HEK293T (cell line): ENCODE data around the gene TFF1.

Experiments
- CTBP1 ChIP-seq: fragments of 450-650 bp; IDR thresholded peaks from 2 replicates; pipeline ENCODE4 v1.6.1; 2016; ENCODE audit warnings: borderline replicate concordance
- ELF4 ChIP-seq: fragments of 450-650 bp; IDR thresholded peaks from 2 replicates; pipeline ENCODE4 v1.6.1; 2017; ENCODE audit warnings: antibody characterized with exemption
- FOXA1 ChIP-seq: fragments of 450-650 bp; IDR thresholded peaks from 2 replicates; pipeline ENCODE4 v1.6.1; 2016; ENCODE audit warnings: mild to moderate bottlenecking
- FOXM1 ChIP-seq: fragments of 450-650 bp; IDR thresholded peaks from 2 replicates; pipeline ENCODE4 v1.6.1; 2017; ENCODE audit warnings: mild to moderate bottlenecking, borderline replicate concordance
- NFRKB ChIP-seq: fragments of 450-650 bp; IDR thresholded peaks from 2 replicates; pipeline ENCODE4 v1.6.1; 2016; ENCODE audit warnings: mild to moderate bottlenecking, moderate library complexity
- PKNOX1 ChIP-seq: fragments of 450-650 bp; IDR thresholded peaks from 2 replicates; pipeline ENCODE4 v1.6.1; 2016
- SP1 ChIP-seq: fragments of 450-650 bp; IDR thresholded peaks from 2 replicates; pipeline ENCODE4 v1.6.1; 2017
- TARDBP ChIP-seq: fragments of 450-650 bp; IDR thresholded peaks from 2 replicates; pipeline ENCODE4 v1.6.1; 2016
- ZNF384 ChIP-seq: fragments of 450-650 bp; IDR thresholded peaks from 2 replicates; pipeline ENCODE4 v1.6.1; 2016

GRCh38 chr21:42382915-42383314 is 16.6 kb upstream of the TFF1 start:
- TF ChIP-seq NFRKB (no peak), ZNF384 (no peak), PKNOX1 (no peak), SP1 (no peak), FOXA1 (no peak), CTBP1 (no peak), ELF4 (no peak), FOXM1 (no peak), TARDBP (no peak)
